Measurements from ENCODE around the gene ISCA2.

Gene ISCA2

GRCh38 chr14:74542056-74542685, 48.6 kb downstream of the ISCA2 start:
- Histone ChIP-seq H3K27ac (no peak overlapping the region), H3K9me3 (ENCODE audit: low read depth, low read length) (no peaks in the 10 kb centered on the region), H3K4me3 (no peak overlapping the region), H3K9ac (ENCODE audit: insufficient read length) (no peak overlapping the region), H3K36me3 (ENCODE audit: insufficient read depth, low read length) (no peaks in the 10 kb centered on the region)
- TF ChIP-seq FOXP2 (optimal IDR thresholded peaks at IDR 0.05; ENCODE audit: control extremely low read depth, extremely low read length, insufficient read depth), result no peak
- no peak for TF ChIP-seq EZH2 (IDR thresholded peaks at IDR 0.05)
- TF ChIP-seq POLR2AphosphoS5 (IDR thresholded peaks at IDR 0.05; ENCODE audit: borderline replicate concordance, low read depth, low read length), result no peak
- DNase-seq (ENCODE audit: low read depth, low spot score), result no peak

- DNase-seq (ENCODE audit: low read depth, low spot score), result no peak
- Histone ChIP-seq H3K4me3 (no peak overlapping the region), H3K9ac (ENCODE audit: insufficient read length) (no peak overlapping the region), H3K36me3 (ENCODE audit: insufficient read depth, low read length) (no peaks in the 10 kb centered on the region), H3K9me3 (ENCODE audit: low read depth, low read length) (no peaks in the 10 kb centered on the region), H3K27ac (no peak overlapping the region)
- TF ChIP-seq POLR2AphosphoS5 (IDR thresholded peaks at IDR 0.05; ENCODE audit: borderline replicate concordance, low read depth, low read length) (no peak), FOXP2 (optimal IDR thresholded peaks at IDR 0.05; ENCODE audit: control extremely low read depth, extremely low read length, insufficient read depth) (no peak), EZH2 (IDR thresholded peaks at IDR 0.05) (no peak)
Measured at GRCh38 chr14:74543771-74544438, 50.3 kb downstream of the ISCA2 start.

- Histone ChIP-seq H3K9me3 (ENCODE audit: low read depth, low read length) (no peaks in the 10 kb centered on the region), H3K36me3 (ENCODE audit: insufficient read depth, low read length) (no peaks in the 10 kb centered on the region), H3K27ac (no peak overlapping the region), H3K4me3 (no peak overlapping the region), H3K9ac (ENCODE audit: insufficient read length) (no peak overlapping the region)
- no peak for DNase-seq (ENCODE audit: low read depth, low spot score)
- TF ChIP-seq POLR2AphosphoS5 (IDR thresholded peaks at IDR 0.05; ENCODE audit: borderline replicate concordance, low read depth, low read length), result no peak
- TF ChIP-seq FOXP2 (optimal IDR thresholded peaks at IDR 0.05; ENCODE audit: control extremely low read depth, extremely low read length, insufficient read depth), result no peak
- TF ChIP-seq EZH2 (IDR thresholded peaks at IDR 0.05), result no peak
Measured at GRCh38 chr14:74545386-74545785, 51.8 kb downstream of the ISCA2 start.

- no peak for DNase-seq (ENCODE audit: low read depth, low spot score)
- H3K9me3 ChIP-seq (ENCODE audit: low read depth, low read length), result no peaks in the 10 kb centered on the region
- H3K36me3 ChIP-seq (ENCODE audit: insufficient read depth, low read length), result no peaks in the 10 kb centered on the region
- H3K27ac ChIP-seq, result no peak overlapping the region
- no peak overlapping the region for H3K4me3 ChIP-seq
- TF ChIP-seq EZH2 (IDR thresholded peaks at IDR 0.05) (no peak), FOXP2 (optimal IDR thresholded peaks at IDR 0.05; ENCODE audit: control extremely low read depth, extremely low read length, insufficient read depth) (no peak), POLR2AphosphoS5 (IDR thresholded peaks at IDR 0.05; ENCODE audit: borderline replicate concordance, low read depth, low read length) (no peak)
- H3K9ac ChIP-seq (ENCODE audit: insufficient read length), result no peak overlapping the region
Measured at GRCh38 chr14:74546416-74546815, 52.9 kb downstream of the ISCA2 start.
